SK-N-SH (cell line): ENCODE results near the gene ACVR2B. TPM values are rescaled to one million over a fixed set of nuclear protein-coding genes. Genes with fewer than 3 reads are reported as not detected.

Source experiments
- CTCF ChIA-PET: fragments of 300-600, 350-600 bp; formaldehyde crosslinking; extraction: SDS; loops from one replicate; lab custom pipeline; 2021; lab: Yijun Ruan, JAX
- POLR2A ChIA-PET: fragments of 350-600 bp; sonication (Branson Sonifier 250); formaldehyde crosslinking; extraction: SDS; loops from one replicate; lab custom pipeline; 2020; ENCODE audit warnings: antibody characterized with exemption, inconsistent platforms; lab: Yijun Ruan, JAX
- DNase-seq: peaks from one replicate; pipeline ENCODE4 v3.0.0; 2012
- H2AFZ ChIP-seq: fragments of 200-600 bp; sonication (generic); 2 replicates; pipeline ENCODE4 v1.8.1; 2016; ENCODE audit warnings: antibody characterized with exemption, mild to moderate bottlenecking, low read depth
- H3F3A ChIP-seq: fragments of 200-600 bp; sonication (generic); replicated peaks from 2 replicates; pipeline ENCODE3; 2016; ENCODE audit warnings: antibody characterized with exemption, mild to moderate bottlenecking; ENCODE audit not compliant: insufficient read depth
- H3K27ac ChIP-seq, 2 experiments: fragments of 200-500 bp in 1 of 2; fragments of 200-600 bp in 1 of 2; sonication (Bioruptor generic) in 1 of 2; sonication (generic), shearing (Covaris generic) in 1 of 2; 2 replicates each; pipeline versions ENCODE4 v1.5.1 to v1.6.1; 2014 to 2016; ENCODE audit warnings: low read depth in 2 of 2, inconsistent platforms in 1 of 2, low read length in 1 of 2, mild to moderate bottlenecking in 1 of 2, mixed read lengths in 1 of 2
- H3K27me3 ChIP-seq: fragments of 200-600 bp; sonication (generic), shearing (Covaris generic); 2 replicates; pipeline ENCODE4 v1.6.1; 2016; ENCODE audit warnings: mixed run types; ENCODE audit not compliant: insufficient read depth
- H3K36me3 ChIP-seq, 2 experiments: fragments of 200-500 bp in 1 of 2; fragments of 200-600 bp in 1 of 2; sonication (Bioruptor generic) in 1 of 2; sonication (generic) in 1 of 2; replicated peaks in 1 of 2; 2 replicates each; pipeline versions ENCODE3 to v1.5.1; 2014 to 2016; ENCODE audit warnings: low read length in 1 of 2, mild to moderate bottlenecking in 1 of 2; ENCODE audit not compliant: insufficient read depth in 2 of 2, control insufficient read depth in 1 of 2
- H3K4me1 ChIP-seq, 2 experiments: fragments of 200-500 bp in 1 of 2; fragments of 200-600 bp in 1 of 2; sonication (Bioruptor generic) in 1 of 2; sonication (generic), shearing (Covaris generic) in 1 of 2; 2 replicates each; pipeline versions ENCODE4 v1.5.1 to v1.6.1; 2014 to 2016; ENCODE audit warnings: low read depth in 1 of 2, low read length in 1 of 2, mixed run types in 1 of 2; ENCODE audit not compliant: insufficient read depth in 2 of 2, control insufficient read depth in 1 of 2
- H3K4me2 ChIP-seq: fragments of 200-600 bp; sonication (generic), shearing (Covaris generic); 2 replicates; pipeline ENCODE4 v1.6.1; 2017; ENCODE audit warnings: mixed run types
- H3K4me3 ChIP-seq, 2 experiments: fragments of 200-500 bp in 1 of 2; fragments of 200-600 bp in 1 of 2; sonication (Bioruptor generic) in 1 of 2; sonication (generic), shearing (Covaris generic) in 1 of 2; 2 replicates each; pipeline versions ENCODE4 v1.5.1 to v1.8.1; 2014 to 2016; ENCODE audit warnings: low read depth in 2 of 2, inconsistent platforms in 1 of 2, low read length in 1 of 2, mild to moderate bottlenecking in 1 of 2, mixed read lengths in 1 of 2, moderate library complexity in 1 of 2
- H3K79me2 ChIP-seq: fragments of 200-600 bp; sonication (generic); 2 replicates; pipeline ENCODE4 v1.8.1; 2017; ENCODE audit warnings: mild to moderate bottlenecking; ENCODE audit not compliant: insufficient read depth
- H3K9ac ChIP-seq: fragments of 200-600 bp; sonication (generic); 2 replicates; pipeline ENCODE4 v1.6.1; 2017; ENCODE audit warnings: mixed run types
- H3K9me2 ChIP-seq: fragments of 200-600 bp; sonication (generic); 2 replicates; pipeline ENCODE4 v1.6.1; 2017; ENCODE audit warnings: mixed run types
- H3K9me3 ChIP-seq: fragments of 200-600 bp; sonication (generic); 2 replicates; pipeline ENCODE4 v1.6.1; 2017; ENCODE audit warnings: mixed run types, mild to moderate bottlenecking, moderate library complexity
- H4K20me1 ChIP-seq: fragments of 200-600 bp; sonication (generic); 2 replicates; pipeline ENCODE4 v1.6.1; 2017; ENCODE audit warnings: mild to moderate bottlenecking, mixed run types; ENCODE audit not compliant: insufficient read depth
- CHD2 ChIP-seq: fragments of 150-350 bp; IDR thresholded peaks from 2 replicates; pipeline ENCODE4 v1.6.1; 2018; ENCODE audit warnings: low read length; ENCODE audit not compliant: partially characterized antibody
- IRF3 ChIP-seq: fragments of 150-350 bp; IDR thresholded peaks from 2 replicates; pipeline ENCODE4 v1.6.1; 2016; ENCODE audit warnings: mild to moderate bottlenecking, low read depth, low read length
- JUND ChIP-seq: IDR thresholded peaks from 2 replicates; pipeline ENCODE4 v1.4.0; 2012
- MAX ChIP-seq: IDR thresholded peaks from 2 replicates; pipeline ENCODE4 v1.4.0; 2012; ENCODE audit warnings: low read depth
- MXI1 ChIP-seq: IDR thresholded peaks from 2 replicates; pipeline ENCODE4 v1.6.1; 2012; ENCODE audit warnings: mild to moderate bottlenecking, low read depth, low read length, improper control_type of control experiment
- NRF1 ChIP-seq: IDR thresholded peaks from 2 replicates; pipeline ENCODE4 v1.6.1; 2012; ENCODE audit warnings: low read depth, mild to moderate bottlenecking, low read length
- USF1 ChIP-seq: IDR thresholded peaks from 2 replicates; pipeline ENCODE4 v1.4.0; 2012; ENCODE audit warnings: low read depth, borderline replicate concordance
- WGBS: methylation state at CpG from one replicate; pipeline ENCODE4 v1.1.6; 2017; ENCODE audit warnings: low lambda C conversion rate; 5-methylcytosine and 5-hydroxymethylcytosine counted together
- polyA plus RNA-seq, 3 experiments: library from polyadenylated mRNA; depleted of rRNA; stranded (reverse); fragments of >200 nt; gene quantifications; 2 replicates each; pipeline ENCODE4 v1.2.3, GENCODE V29; 2012

ACVR2B gene
- polyA plus RNA-seq, 1 of the 3 experiments (the other 2 are of a cell fraction) = 1.4 TPM

- 0% methylated on average over 19 of the region's 78 CpGs for WGBS
- Histone ChIP-seq H3K36me3 (no peaks in the 10 kb centered on the region), H4K20me1 (peaks cover 27% of the 10 kb centered on the region), H3K9ac (peak overlapping the region; percentile 93), H3K4me3 (peak overlapping the region; percentile 84 to 87), H3K4me1 (peaks cover 0 to 32% of the 10 kb centered on the region in 2 experiments; a peak in 2 of 4 replicates), H2AFZ (peak overlapping the region; percentile 78), H3K27ac (peak overlapping the region; percentile 48 to 92; a peak in 3 of 4 replicates), H3K4me2 (peak overlapping the region; percentile 93), H3K79me2 (peaks cover 46% of the 10 kb centered on the region), H3K9me2 (no peaks in the 10 kb centered on the region), H3K27me3 (no peaks in the 10 kb centered on the region), H3F3A (no peaks in the 10 kb centered on the region), H3K9me3 (no peaks in the 10 kb centered on the region)
- peak; percentile 68 for DNase-seq
- TF ChIP-seq JUND = no peak
- POLR2A ChIA-PET = interaction anchor here (2.0 kb wide), 1 partner anchor 108 kb away, joined by 7 read pairs; the partner anchor contains the start of gene XYLB
- CTCF ChIA-PET = interaction anchor here (1.0 to 2.2 kb wide), 3 partner anchors 26 to 197 kb away, joined by 3 to 16 read pairs (median 7); partner anchors contain the start of gene EXOG
Observed at GRCh38 chr3:38454178-38454883, 641 bp downstream of the ACVR2B start.

- H3K4me3 ChIP-seq = peak overlapping the region; percentile 84 to 87
- peak overlapping the region; percentile 93 for H3K4me2 ChIP-seq
- peak overlapping the region; percentile 93 for H3K9ac ChIP-seq
- 0% methylated on average over 5 of the region's 72 CpGs for WGBS
- H4K20me1 ChIP-seq = peaks cover 27% of the 10 kb centered on the region
- no peaks in the 10 kb centered on the region for H3K9me2 ChIP-seq
- peaks cover 0 to 37% of the 10 kb centered on the region in 2 experiments; a peak in 2 of 4 replicates for H3K4me1 ChIP-seq
- H3F3A ChIP-seq = no peaks in the 10 kb centered on the region
- H3K9me3 ChIP-seq = no peaks in the 10 kb centered on the region
- TF ChIP-seq JUND = no peak
- peak; percentile 46 for TF ChIP-seq CHD2
- no peak for TF ChIP-seq IRF3
- peak; percentile 35; the same call in 1 of the 2 replicates for TF ChIP-seq NRF1
- TF ChIP-seq MAX = peak; percentile 78
- TF ChIP-seq MXI1 = peak; percentile 78
- TF ChIP-seq USF1 = 0 out of 2 replicates have a peak, but pooled peaks have one; percentile 6
- peak overlapping the region; percentile 48 to 92; a peak in 3 of 4 replicates for H3K27ac ChIP-seq
- H2AFZ ChIP-seq = peak overlapping the region; percentile 78; the same call in 1 of the 2 replicates
- POLR2A ChIA-PET = interaction anchor here (2.0 kb wide), 1 partner anchor 108 kb away, joined by 7 read pairs; the partner anchor contains the start of gene XYLB
- no peaks in the 10 kb centered on the region for H3K36me3 ChIP-seq
- peak; percentile 96 for DNase-seq
- CTCF ChIA-PET = interaction anchor here (0.7 to 2.2 kb wide), 5 partner anchors 25 to 200 kb away, joined by 3 to 16 read pairs (median 7); partner anchors contain the start of genes EXOG and XYLB
- H3K27me3 ChIP-seq = no peaks in the 10 kb centered on the region
- peaks cover 49% of the 10 kb centered on the region for H3K79me2 ChIP-seq
Observed at GRCh38 chr3:38454884-38455638, 1.4 kb downstream of the ACVR2B start.
